GM19023 (cell line): ENCODE measurements around the gene C1QL1.

Experiments used
- ATAC-seq: cut with Tn5 transposase; IDR thresholded peaks from one replicate; pipeline ENCODE4 v1.9.1; 2021; ENCODE audit warnings: mild to moderate bottlenecking, moderate library complexity; ENCODE audit not compliant: unreplicated experiment

The C1QL1 gene

GRCh38 chr17:44989552-44990138, 21.5 kb upstream of the C1QL1 start:
- ATAC-seq = no peak

- ATAC-seq = no peak
Observed at GRCh38 chr17:44988044-44988942, 20.2 kb upstream of the C1QL1 start.

- ATAC-seq = no peak
Observed at GRCh38 chr17:44983563-44983962, 15.5 kb upstream of the C1QL1 start.

GRCh38 chr17:44982113-44982702, 14.1 kb upstream of the C1QL1 start:
- no peak for ATAC-seq

- no peak for ATAC-seq
Observed at GRCh38 chr17:44981221-44981968, 13.3 kb upstream of the C1QL1 start.

GRCh38 chr17:44979426-44979995, 11.4 kb upstream of the C1QL1 start:
- no peak for ATAC-seq

- no peak for ATAC-seq
Observed at GRCh38 chr17:44978807-44979206, 10.7 kb upstream of the C1QL1 start.

- ATAC-seq = no peak
Observed at GRCh38 chr17:44977814-44978550, 9.9 kb upstream of the C1QL1 start.

- no peak for ATAC-seq
Observed at GRCh38 chr17:44977065-44977464, 9.0 kb upstream of the C1QL1 start.

GRCh38 chr17:44976206-44976605, 8.1 kb upstream of the C1QL1 start:
- ATAC-seq = no peak

GRCh38 chr17:44972953-44973352, 4.8 kb upstream of the C1QL1 start:
- no peak for ATAC-seq

- ATAC-seq = no peak
Observed at GRCh38 chr17:44971776-44972483, 3.8 kb upstream of the C1QL1 start.

GRCh38 chr17:44970136-44970741, 2.1 kb upstream of the C1QL1 start:
- no peak for ATAC-seq

- no peak for ATAC-seq
Observed at GRCh38 chr17:44969144-44969780, 1.2 kb upstream of the C1QL1 start.

GRCh38 chr17:44967907-44968224, 237 bp downstream of the C1QL1 start:
- no peak for ATAC-seq

GRCh38 chr17:44967026-44967906, 837 bp downstream of the C1QL1 start:
- no peak for ATAC-seq

GRCh38 chr17:44966348-44967025, 1.6 kb downstream of the C1QL1 start:
- no peak for ATAC-seq
